HL-60 (cell line): ENCODE data around the gene VASN.

Experiments
- DNase-seq, 2 experiments: peaks; one replicate each; pipeline ENCODE4 v3.0.0-alpha.2; 2010 to 2020; ENCODE audit warnings: low read depth in 1 of 2, low spot score in 1 of 2
- H3K27ac ChIP-seq: fragments of 250-450 bp; sonication (Bioruptor Pico); replicated peaks from 2 replicates; pipeline ENCODE4 v1.5.1; 2020; ENCODE audit warnings: mild to moderate bottlenecking, moderate library complexity
- H3K27me3 ChIP-seq: fragments of 250-450 bp; sonication (Bioruptor Pico); 2 replicates; pipeline ENCODE4 v1.5.1; 2021; ENCODE audit warnings: mild to moderate bottlenecking, moderate library complexity; ENCODE audit not compliant: insufficient read depth, poor library complexity, severe bottlenecking
- H3K4me3 ChIP-seq: replicated peaks from 2 replicates; pipeline ENCODE4 v1.5.1; 2011; ENCODE audit warnings: mild to moderate bottlenecking, control low read depth, low read length; ENCODE audit not compliant: insufficient read depth
- CTCF ChIP-seq: IDR thresholded peaks from one replicate; pipeline ENCODE4 v1.5.1; 2011; ENCODE audit warnings: low read length, control low read depth, inconsistent platforms; ENCODE audit not compliant: insufficient read depth
- GABPA ChIP-seq: IDR thresholded peaks from 2 replicates; pipeline ENCODE4 v1.6.1; 2012; ENCODE audit warnings: low read depth
- POLR2AphosphoS5 ChIP-seq: IDR thresholded peaks from 2 replicates; pipeline ENCODE4 v1.6.1; 2012; ENCODE audit warnings: low read depth
- SPI1 ChIP-seq: IDR thresholded peaks from 2 replicates; pipeline ENCODE4 v1.6.1; 2012; ENCODE audit warnings: low read depth, mild to moderate bottlenecking, borderline replicate concordance
- TF ChIP-seq, protein P1 (sequence below): IDR thresholded peaks from 2 replicates; pipeline ENCODE4 v1.6.1; 2012; ENCODE audit warnings: low read depth; ENCODE audit not compliant: insufficient replicate concordance

Gene VASN

GRCh38 chr16:4367393-4367856 lies 4.2 kb upstream of the VASN start:
- TF ChIP-seq POLR2AphosphoS5 = no peak
- no peak for TF ChIP-seq CTCF
- TF ChIP-seq, protein P1, sequence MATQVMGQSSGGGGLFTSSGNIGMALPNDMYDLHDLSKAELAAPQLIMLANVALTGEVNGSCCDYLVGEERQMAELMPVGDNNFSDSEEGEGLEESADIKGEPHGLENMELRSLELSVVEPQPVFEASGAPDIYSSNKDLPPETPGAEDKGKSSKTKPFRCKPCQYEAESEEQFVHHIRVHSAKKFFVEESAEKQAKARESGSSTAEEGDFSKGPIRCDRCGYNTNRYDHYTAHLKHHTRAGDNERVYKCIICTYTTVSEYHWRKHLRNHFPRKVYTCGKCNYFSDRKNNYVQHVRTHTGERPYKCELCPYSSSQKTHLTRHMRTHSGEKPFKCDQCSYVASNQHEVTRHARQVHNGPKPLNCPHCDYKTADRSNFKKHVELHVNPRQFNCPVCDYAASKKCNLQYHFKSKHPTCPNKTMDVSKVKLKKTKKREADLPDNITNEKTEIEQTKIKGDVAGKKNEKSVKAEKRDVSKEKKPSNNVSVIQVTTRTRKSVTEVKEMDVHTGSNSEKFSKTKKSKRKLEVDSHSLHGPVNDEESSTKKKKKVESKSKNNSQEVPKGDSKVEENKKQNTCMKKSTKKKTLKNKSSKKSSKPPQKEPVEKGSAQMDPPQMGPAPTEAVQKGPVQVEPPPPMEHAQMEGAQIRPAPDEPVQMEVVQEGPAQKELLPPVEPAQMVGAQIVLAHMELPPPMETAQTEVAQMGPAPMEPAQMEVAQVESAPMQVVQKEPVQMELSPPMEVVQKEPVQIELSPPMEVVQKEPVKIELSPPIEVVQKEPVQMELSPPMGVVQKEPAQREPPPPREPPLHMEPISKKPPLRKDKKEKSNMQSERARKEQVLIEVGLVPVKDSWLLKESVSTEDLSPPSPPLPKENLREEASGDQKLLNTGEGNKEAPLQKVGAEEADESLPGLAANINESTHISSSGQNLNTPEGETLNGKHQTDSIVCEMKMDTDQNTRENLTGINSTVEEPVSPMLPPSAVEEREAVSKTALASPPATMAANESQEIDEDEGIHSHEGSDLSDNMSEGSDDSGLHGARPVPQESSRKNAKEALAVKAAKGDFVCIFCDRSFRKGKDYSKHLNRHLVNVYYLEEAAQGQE = no peak
- no peak for TF ChIP-seq SPI1
- TF ChIP-seq GABPA = no peak
- Histone ChIP-seq H3K4me3 (no peak overlapping the region), H3K27ac (no peak overlapping the region), H3K27me3 (no peaks in the 10 kb centered on the region)
- no peak for DNase-seq

- no peak overlapping the region for H3K4me3 ChIP-seq
- H3K27me3 ChIP-seq = no peaks in the 10 kb centered on the region
- no peak for DNase-seq
- TF ChIP-seq SPI1 (no peak), CTCF (no peak), POLR2AphosphoS5 (no peak), GABPA (no peak)
- TF ChIP-seq, protein P1 = no peak
- H3K27ac ChIP-seq = no peak overlapping the region
Measured at GRCh38 chr16:4369007-4369733, 2.5 kb upstream of the VASN start.

DNA sequence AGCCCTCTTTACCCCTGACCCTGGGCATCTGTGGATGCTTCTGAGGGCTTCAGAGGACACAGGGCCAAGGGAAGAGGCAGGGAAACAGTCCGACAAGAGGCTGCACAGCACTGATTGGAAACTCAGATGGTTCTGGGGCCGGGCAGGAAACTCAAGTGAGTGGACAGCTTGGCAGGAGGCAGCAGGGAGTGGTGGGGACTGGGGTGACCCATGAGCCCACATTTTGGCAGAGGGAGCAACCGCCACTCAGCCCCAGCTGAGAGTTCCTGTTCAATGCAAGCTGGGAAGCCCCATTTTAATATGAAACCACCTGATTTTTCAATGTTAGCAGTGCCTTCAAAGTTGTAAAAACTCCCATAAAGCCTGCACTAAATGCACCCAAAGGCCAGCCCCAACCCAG lies 1.5 kb upstream of the VASN start:
- Histone ChIP-seq H3K27ac (no peak overlapping the region), H3K4me3 (no peak overlapping the region), H3K27me3 (no peaks in the 10 kb centered on the region)
- TF ChIP-seq POLR2AphosphoS5 (no peak), GABPA (no peak), SPI1 (no peak), CTCF (no peak)
- TF ChIP-seq, protein P1 = no peak
- no peak for DNase-seq
